GM12801 (cell line): ENCODE results near the gene GRIA1.

Experiments used
- CTCF ChIP-seq: IDR thresholded peaks from one replicate; pipeline ENCODE4 v1.5.1; 2011; ENCODE audit warnings: control low read depth; ENCODE audit not compliant: insufficient read length; ENCODE audit errors: extremely low read depth

The GRIA1 gene

GRCh38 chr5:153809166-153809565 is 318.7 kb downstream of the GRIA1 start:
- no peak for TF ChIP-seq CTCF

GRCh38 chr5:153813901-153814300 is 323.4 kb downstream of the GRIA1 start:
- no peak for TF ChIP-seq CTCF

- no peak for TF ChIP-seq CTCF
Measured at GRCh38 chr5:153816870-153817269, 326.4 kb downstream of the GRIA1 start.

GRCh38 chr5:153818626-153819025 is 328.2 kb downstream of the GRIA1 start:
- no peak for TF ChIP-seq CTCF

- no peak for TF ChIP-seq CTCF
Measured at GRCh38 chr5:153823036-153823435, 332.6 kb downstream of the GRIA1 start.

GRCh38 chr5:153824909-153825308 is 334.4 kb downstream of the GRIA1 start:
- TF ChIP-seq CTCF: no peak

GRCh38 chr5:153827397-153827796 is 336.9 kb downstream of the GRIA1 start:
- no peak for TF ChIP-seq CTCF

GRCh38 chr5:153829510-153830065 is 339.1 kb downstream of the GRIA1 start:
- no peak for TF ChIP-seq CTCF
